Liver (tissue), 3 donors: ENCODE measurements around the gene LRRC8A.
"Not testable (repeated sequence)": the region's sequence is repeated elsewhere in the genome, so short reads cannot be mapped to it uniquely, and the experiment has no call there.

Experiments used
- EGR1 ChIP-seq, 2 donors: IDR thresholded peaks; 2 replicates each; pipeline ENCODE4 v1.6.1; 2016 to 2018; ENCODE audit warnings: antibody characterized with exemption in 2 of 2, low read depth in 2 of 2
- GABPA ChIP-seq, 2 donors: IDR thresholded peaks in 1 of 2; conservative IDR thresholded peaks in 1 of 2; 2 replicates each; pipeline ENCODE4 v1.6.1; 2016; ENCODE audit warnings: antibody characterized with exemption in 2 of 2, mild to moderate bottlenecking in 1 of 2, moderate library complexity in 1 of 2
- HNF4G ChIP-seq: IDR thresholded peaks from 2 replicates; pipeline ENCODE4 v1.6.1; 2016; ENCODE audit warnings: antibody characterized with exemption
- JUND ChIP-seq, 2 donors: IDR thresholded peaks; 2 replicates each; pipeline ENCODE4 v1.6.1; 2016; ENCODE audit warnings: antibody characterized with exemption in 2 of 2
- RAD21 ChIP-seq, 2 donors: IDR thresholded peaks; 2 replicates each; pipeline ENCODE4 v1.6.1; 2016; ENCODE audit warnings: antibody characterized with exemption in 2 of 2, mild to moderate bottlenecking in 2 of 2
- TAF1 ChIP-seq: conservative IDR thresholded peaks from 2 replicates; pipeline ENCODE4 v1.6.1; 2016; ENCODE audit warnings: antibody characterized with exemption, mild to moderate bottlenecking
- YY1 ChIP-seq: IDR thresholded peaks from 2 replicates; pipeline ENCODE4 v1.6.1; 2016; ENCODE audit warnings: antibody characterized with exemption, mild to moderate bottlenecking
- TF ChIP-seq, protein P1 (sequence below): fragments of 150-350 bp; IDR thresholded peaks from 2 replicates; pipeline ENCODE4 v1.5.1; 2017; ENCODE audit warnings: improper control_type of control experiment, low read depth, low read length; ENCODE audit not compliant: missing input control
- TF ChIP-seq, protein P2 (sequence below): IDR thresholded peaks from 2 replicates; pipeline ENCODE4 v1.6.1; 2016; ENCODE audit warnings: antibody characterized with exemption
- TF ChIP-seq, protein P3 (sequence below): IDR thresholded peaks from 2 replicates; pipeline ENCODE4 v1.6.1; 2016; ENCODE audit warnings: antibody characterized with exemption, mild to moderate bottlenecking
- donor health status: healthy.
- donor health status: healthy.

DNA sequence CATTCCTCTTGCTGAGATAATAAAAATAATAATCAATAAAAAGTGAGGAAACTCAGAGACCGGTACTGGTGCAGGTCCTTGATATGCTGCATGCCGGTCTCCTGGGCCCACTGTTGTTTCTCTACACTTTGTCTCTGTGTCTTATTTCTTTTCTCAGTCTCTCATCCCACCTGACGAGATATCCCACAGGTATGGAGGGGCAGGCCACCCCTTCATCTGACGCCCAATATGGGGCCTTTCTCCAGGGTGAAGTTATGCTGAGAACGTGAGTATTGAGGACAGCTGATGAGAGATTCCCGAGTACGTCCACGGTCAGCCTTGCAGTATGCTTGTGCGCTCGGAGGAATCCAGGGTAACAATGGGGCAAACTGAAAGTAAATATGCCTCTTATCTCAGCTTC, 30.9 kb upstream of the LRRC8A start:
- TF ChIP-seq, protein P1, sequence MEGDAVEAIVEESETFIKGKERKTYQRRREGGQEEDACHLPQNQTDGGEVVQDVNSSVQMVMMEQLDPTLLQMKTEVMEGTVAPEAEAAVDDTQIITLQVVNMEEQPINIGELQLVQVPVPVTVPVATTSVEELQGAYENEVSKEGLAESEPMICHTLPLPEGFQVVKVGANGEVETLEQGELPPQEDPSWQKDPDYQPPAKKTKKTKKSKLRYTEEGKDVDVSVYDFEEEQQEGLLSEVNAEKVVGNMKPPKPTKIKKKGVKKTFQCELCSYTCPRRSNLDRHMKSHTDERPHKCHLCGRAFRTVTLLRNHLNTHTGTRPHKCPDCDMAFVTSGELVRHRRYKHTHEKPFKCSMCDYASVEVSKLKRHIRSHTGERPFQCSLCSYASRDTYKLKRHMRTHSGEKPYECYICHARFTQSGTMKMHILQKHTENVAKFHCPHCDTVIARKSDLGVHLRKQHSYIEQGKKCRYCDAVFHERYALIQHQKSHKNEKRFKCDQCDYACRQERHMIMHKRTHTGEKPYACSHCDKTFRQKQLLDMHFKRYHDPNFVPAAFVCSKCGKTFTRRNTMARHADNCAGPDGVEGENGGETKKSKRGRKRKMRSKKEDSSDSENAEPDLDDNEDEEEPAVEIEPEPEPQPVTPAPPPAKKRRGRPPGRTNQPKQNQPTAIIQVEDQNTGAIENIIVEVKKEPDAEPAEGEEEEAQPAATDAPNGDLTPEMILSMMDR: not testable (repeated sequence)
- not testable (repeated sequence) for TF ChIP-seq GABPA (IDR thresholded peaks at IDR 0.05 in 1 of 2, conservative IDR thresholded peaks at IDR 0.05 in 1 of 2); YY1; RAD21 (IDR thresholded peaks at IDR 0.05); TAF1; JUND (IDR thresholded peaks at IDR 0.05); HNF4G; EGR1 (IDR thresholded peaks at IDR 0.05; ENCODE audit: low read depth in 2 of 2)
- TF ChIP-seq, protein P2, sequence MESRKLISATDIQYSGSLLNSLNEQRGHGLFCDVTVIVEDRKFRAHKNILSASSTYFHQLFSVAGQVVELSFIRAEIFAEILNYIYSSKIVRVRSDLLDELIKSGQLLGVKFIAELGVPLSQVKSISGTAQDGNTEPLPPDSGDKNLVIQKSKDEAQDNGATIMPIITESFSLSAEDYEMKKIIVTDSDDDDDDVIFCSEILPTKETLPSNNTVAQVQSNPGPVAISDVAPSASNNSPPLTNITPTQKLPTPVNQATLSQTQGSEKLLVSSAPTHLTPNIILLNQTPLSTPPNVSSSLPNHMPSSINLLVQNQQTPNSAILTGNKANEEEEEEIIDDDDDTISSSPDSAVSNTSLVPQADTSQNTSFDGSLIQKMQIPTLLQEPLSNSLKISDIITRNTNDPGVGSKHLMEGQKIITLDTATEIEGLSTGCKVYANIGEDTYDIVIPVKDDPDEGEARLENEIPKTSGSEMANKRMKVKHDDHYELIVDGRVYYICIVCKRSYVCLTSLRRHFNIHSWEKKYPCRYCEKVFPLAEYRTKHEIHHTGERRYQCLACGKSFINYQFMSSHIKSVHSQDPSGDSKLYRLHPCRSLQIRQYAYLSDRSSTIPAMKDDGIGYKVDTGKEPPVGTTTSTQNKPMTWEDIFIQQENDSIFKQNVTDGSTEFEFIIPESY: not testable (repeated sequence)
- TF ChIP-seq, protein P3, sequence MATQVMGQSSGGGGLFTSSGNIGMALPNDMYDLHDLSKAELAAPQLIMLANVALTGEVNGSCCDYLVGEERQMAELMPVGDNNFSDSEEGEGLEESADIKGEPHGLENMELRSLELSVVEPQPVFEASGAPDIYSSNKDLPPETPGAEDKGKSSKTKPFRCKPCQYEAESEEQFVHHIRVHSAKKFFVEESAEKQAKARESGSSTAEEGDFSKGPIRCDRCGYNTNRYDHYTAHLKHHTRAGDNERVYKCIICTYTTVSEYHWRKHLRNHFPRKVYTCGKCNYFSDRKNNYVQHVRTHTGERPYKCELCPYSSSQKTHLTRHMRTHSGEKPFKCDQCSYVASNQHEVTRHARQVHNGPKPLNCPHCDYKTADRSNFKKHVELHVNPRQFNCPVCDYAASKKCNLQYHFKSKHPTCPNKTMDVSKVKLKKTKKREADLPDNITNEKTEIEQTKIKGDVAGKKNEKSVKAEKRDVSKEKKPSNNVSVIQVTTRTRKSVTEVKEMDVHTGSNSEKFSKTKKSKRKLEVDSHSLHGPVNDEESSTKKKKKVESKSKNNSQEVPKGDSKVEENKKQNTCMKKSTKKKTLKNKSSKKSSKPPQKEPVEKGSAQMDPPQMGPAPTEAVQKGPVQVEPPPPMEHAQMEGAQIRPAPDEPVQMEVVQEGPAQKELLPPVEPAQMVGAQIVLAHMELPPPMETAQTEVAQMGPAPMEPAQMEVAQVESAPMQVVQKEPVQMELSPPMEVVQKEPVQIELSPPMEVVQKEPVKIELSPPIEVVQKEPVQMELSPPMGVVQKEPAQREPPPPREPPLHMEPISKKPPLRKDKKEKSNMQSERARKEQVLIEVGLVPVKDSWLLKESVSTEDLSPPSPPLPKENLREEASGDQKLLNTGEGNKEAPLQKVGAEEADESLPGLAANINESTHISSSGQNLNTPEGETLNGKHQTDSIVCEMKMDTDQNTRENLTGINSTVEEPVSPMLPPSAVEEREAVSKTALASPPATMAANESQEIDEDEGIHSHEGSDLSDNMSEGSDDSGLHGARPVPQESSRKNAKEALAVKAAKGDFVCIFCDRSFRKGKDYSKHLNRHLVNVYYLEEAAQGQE: not testable (repeated sequence)
